HG03378 (cell line): ENCODE data around the gene KCND1.

Experiments used
- ATAC-seq: cut with Tn5 transposase; IDR thresholded peaks from one replicate; pipeline ENCODE4 v1.9.1; 2021; ENCODE audit warnings: mild to moderate bottlenecking, moderate library complexity; ENCODE audit not compliant: unreplicated experiment

Gene KCND1

GRCh38 chrX:48975041-48975440 lies 3.4 kb upstream of the KCND1 start:
- no peak for ATAC-seq

GRCh38 chrX:48974574-48974973 lies 2.9 kb upstream of the KCND1 start:
- ATAC-seq = no peak

GRCh38 chrX:48974033-48974432 lies 2.4 kb upstream of the KCND1 start:
- no peak for ATAC-seq

GRCh38 chrX:48972220-48973164 lies 848 bp upstream of the KCND1 start:
- no peak for ATAC-seq

- ATAC-seq = no peak
Measured at GRCh38 chrX:48969471-48969870, 2.2 kb downstream of the KCND1 start.

GRCh38 chrX:48968377-48968776 lies 3.3 kb downstream of the KCND1 start:
- ATAC-seq = no peak

GRCh38 chrX:48966796-48967579 lies 4.7 kb downstream of the KCND1 start:
- ATAC-seq = no peak

- ATAC-seq = no peak
Measured at GRCh38 chrX:48965959-48966358, 5.7 kb downstream of the KCND1 start.

GRCh38 chrX:48961585-48962091 lies 10.0 kb downstream of the KCND1 start:
- no peak for ATAC-seq

GRCh38 chrX:48960291-48960690 lies 11.4 kb downstream of the KCND1 start:
- no peak for ATAC-seq

- ATAC-seq = no peak
Measured at GRCh38 chrX:48958635-48959094, 13.0 kb downstream of the KCND1 start.

GRCh38 chrX:48957827-48958634 lies 13.6 kb downstream of the KCND1 start:
- peak; percentile 84 for ATAC-seq

GRCh38 chrX:48957477-48957826 lies 14.2 kb downstream of the KCND1 start, which contains the start of gene OTUD5:
Gene OTUD5 (minus strand): TSS chrX:48957607. CDS start chrX:48957570, 37 bp downstream.
- ATAC-seq = peak; percentile 25

- no peak for ATAC-seq
Measured at GRCh38 chrX:48956728-48957414, 14.8 kb downstream of the KCND1 start.

GRCh38 chrX:48948589-48948988 lies 23.1 kb downstream of the KCND1 start:
- no peak for ATAC-seq

- no peak for ATAC-seq
Measured at GRCh38 chrX:48945517-48946348, 25.9 kb downstream of the KCND1 start.

- no peak for ATAC-seq
Measured at GRCh38 chrX:48942895-48943294, 28.7 kb downstream of the KCND1 start.

- no peak for ATAC-seq
Measured at GRCh38 chrX:48940404-48940955, 31.2 kb downstream of the KCND1 start.
